Mucosa of descending colon (tissue), 3 donors: ENCODE data around the gene CCDC32. TPM values are rescaled to one million over a fixed set of nuclear protein-coding genes. Genes with fewer than 3 reads are reported as not detected.

Experiments
- ATAC-seq: fragments of 200-7000 bp; cut with Tn5 transposase; one replicate; pipeline ENCODE4 v1.9.1; 2020; ENCODE audit warnings: mild to moderate bottlenecking, moderate library complexity
- DNase-seq, 3 donors: peaks; one replicate each; pipeline ENCODE4 v3.0.0-alpha.2; 2020
- H3K36me3 ChIP-seq: fragments of 200-600 bp; one replicate; pipeline ENCODE4 v1.8.0; 2021; ENCODE audit warnings: low read depth, mild to moderate bottlenecking
- H3K4me1 ChIP-seq: fragments of 200-600 bp; one replicate; pipeline ENCODE4 v1.8.0; 2021; ENCODE audit warnings: low read depth, mild to moderate bottlenecking
- H3K4me3 ChIP-seq: fragments of 200-600 bp; one replicate; pipeline ENCODE4 v1.8.0; 2021; ENCODE audit warnings: mild to moderate bottlenecking
- H3K9me3 ChIP-seq: fragments of 200-600 bp; one replicate; pipeline ENCODE4 v1.8.0; 2021; ENCODE audit warnings: mild to moderate bottlenecking
- CTCF ChIP-seq: fragments of 200-600 bp; IDR thresholded peaks from one replicate; pipeline ENCODE4 v1.8.0; 2022; ENCODE audit warnings: antibody characterized with exemption, mild to moderate bottlenecking
- intact Hi-C, 2 donors: fragments of 100-400 bp; cut with DNase I in 1 of 2; cut with micrococcal nuclease in 1 of 2; formaldehyde crosslinking; loops; one replicate each; pipeline versions ENCODE4 v1.11.0 to v1.11.1; 2022; cut with DNase I, micrococcal nuclease
- total RNA-seq, 3 donors: library from RNA; stranded (reverse); fragmentation: NEBNext Ultra II Directional in 2 of 3; extraction: Animal tissue kit (Norgen Biotek cat#: 25700) in 2 of 3; gene quantifications; one replicate each; pipeline versions ENCODE4 v1.2.1 to v1.2.4, GENCODE V29; 2021 to 2023
- donor health status: DM: no; HTN: no; CAD: no; lungs with moderate emphysema.
- donor health status: DM: no; HTN: no; CAD: no.
- donor health status: DM: no; HTN: yes; CAD: no.

CCDC32 gene
- total RNA-seq, 3 donors from 2014 or later, result 32.6 to 35.0 (median 32.8) TPM

GRCh38 chr15:40533763-40534364, 31.0 kb downstream of the CCDC32 start:
- Histone ChIP-seq H3K4me1 (no peaks in the 10 kb centered on the region), H3K9me3 (no peaks in the 10 kb centered on the region), H3K4me3 (no peak overlapping the region), H3K36me3 (no peaks in the 10 kb centered on the region)
- ATAC-seq (no peak), DNase-seq (no peak)
- intact Hi-C loops, result no loop called here
- no peak for TF ChIP-seq CTCF

- Histone ChIP-seq H3K4me1 (no peaks in the 10 kb centered on the region), H3K4me3 (no peak overlapping the region), H3K9me3 (no peaks in the 10 kb centered on the region), H3K36me3 (no peaks in the 10 kb centered on the region)
- no peak for DNase-seq
- intact Hi-C loops, result no loop called here
- no peak for ATAC-seq
- TF ChIP-seq CTCF, result no peak
Observed at GRCh38 chr15:40528801-40529200, 36.0 kb downstream of the CCDC32 start.

- H3K36me3 ChIP-seq, result no peaks in the 10 kb centered on the region
- ATAC-seq, result no peak
- intact Hi-C loops, result no loop called here
Observed at GRCh38 chr15:40525855-40526254, 39.0 kb downstream of the CCDC32 start.

GRCh38 chr15:40523611-40524010, 41.2 kb downstream of the CCDC32 start:
- no peaks in the 10 kb centered on the region for H3K9me3 ChIP-seq
- no peak for TF ChIP-seq CTCF
- H3K4me1 ChIP-seq, result no peaks in the 10 kb centered on the region
- intact Hi-C loops, result no loop called here
- no peak overlapping the region for H3K4me3 ChIP-seq
- no peak for DNase-seq
- no peak for ATAC-seq
- no peaks in the 10 kb centered on the region for H3K36me3 ChIP-seq

More at GRCh38 chr15:40525855-40526254, 39.0 kb downstream of the CCDC32 start:
- Histone ChIP-seq H3K9me3 (no peaks in the 10 kb centered on the region), H3K4me1 (no peaks in the 10 kb centered on the region), H3K4me3 (no peak overlapping the region)
- no peak for TF ChIP-seq CTCF
- DNase-seq, result no peak

GRCh38 chr15:40516322-40516721, 48.5 kb downstream of the CCDC32 start:
- DNase-seq (no peak), ATAC-seq (no peak)
- Histone ChIP-seq H3K4me3 (no peak overlapping the region), H3K9me3 (no peaks in the 10 kb centered on the region), H3K4me1 (peaks cover 4% of the 10 kb centered on the region), H3K36me3 (no peaks in the 10 kb centered on the region)
- intact Hi-C loops, result no loop called here
- no peak for TF ChIP-seq CTCF

- DNase-seq, result no peak
- TF ChIP-seq CTCF, result no peak
- Histone ChIP-seq H3K4me3 (no peak overlapping the region), H3K36me3 (no peaks in the 10 kb centered on the region), H3K4me1 (peaks cover 4% of the 10 kb centered on the region), H3K9me3 (no peaks in the 10 kb centered on the region)
- no peak for ATAC-seq
- intact Hi-C loops, result no loop called here
Observed at GRCh38 chr15:40513609-40514008, 51.2 kb downstream of the CCDC32 start.
